ENCODE results near the gene EPSTI1. TPM values are rescaled to one million over a fixed set of nuclear protein-coding genes. Genes with fewer than 3 reads are reported as not detected.

Gene EPSTI1
- total RNA-seq, 1 donor from 2014 or later = 6.0 TPM

- H3K4me3 Mint-ChIP-seq (ENCODE audit: low read depth) = no peak overlapping the region
Measured at GRCh38 chr13:43003729-43004128, 11.7 kb upstream of the EPSTI1 start.

GRCh38 chr13:43003010-43003409 is 11.0 kb upstream of the EPSTI1 start:
- H3K27ac Mint-ChIP-seq = no peak overlapping the region
- H3K9me3 Mint-ChIP-seq (ENCODE audit: low read depth) = peaks cover 9% of the 10 kb centered on the region
- no peak for TF ChIP-seq CTCF (IDR thresholded peaks at IDR 0.05; ENCODE audit: unreplicated experiment)
- H3K27me3 Mint-ChIP-seq = no peaks in the 10 kb centered on the region
- no peaks in the 10 kb centered on the region for H3K36me3 Mint-ChIP-seq (ENCODE audit: insufficient read depth)
- H3K4me3 Mint-ChIP-seq (ENCODE audit: low read depth) = no peak overlapping the region
- no peak for DNase-seq (ENCODE audit: low spot score, unreplicated experiment)
- H3K4me1 Mint-ChIP-seq (ENCODE audit: low read depth) = peaks cover 13% of the 10 kb centered on the region

More at GRCh38 chr13:43003729-43004128, 11.7 kb upstream of the EPSTI1 start:
- H3K36me3 Mint-ChIP-seq (ENCODE audit: insufficient read depth) = no peaks in the 10 kb centered on the region
- no peak for DNase-seq (ENCODE audit: low spot score, unreplicated experiment)
- H3K27me3 Mint-ChIP-seq = no peaks in the 10 kb centered on the region
- TF ChIP-seq CTCF (IDR thresholded peaks at IDR 0.05; ENCODE audit: unreplicated experiment) = no peak
- peaks cover 9% of the 10 kb centered on the region for H3K9me3 Mint-ChIP-seq (ENCODE audit: low read depth)
- no peak overlapping the region for H3K27ac Mint-ChIP-seq
- peaks cover 15% of the 10 kb centered on the region for H3K4me1 Mint-ChIP-seq (ENCODE audit: low read depth)

- Mint-ChIP-seq H3K9me3 (ENCODE audit: low read depth) (peaks cover 9% of the 10 kb centered on the region), H3K27me3 (no peaks in the 10 kb centered on the region), H3K4me3 (ENCODE audit: low read depth) (no peak overlapping the region), H3K36me3 (ENCODE audit: insufficient read depth) (no peaks in the 10 kb centered on the region), H3K4me1 (ENCODE audit: low read depth) (peaks cover 10% of the 10 kb centered on the region), H3K27ac (no peak overlapping the region)
- no peak for TF ChIP-seq CTCF (IDR thresholded peaks at IDR 0.05; ENCODE audit: unreplicated experiment)
- no peak for DNase-seq (ENCODE audit: low spot score, unreplicated experiment)
Measured at GRCh38 chr13:43002021-43002420, 10.0 kb upstream of the EPSTI1 start.

- no peak for DNase-seq (ENCODE audit: low spot score, unreplicated experiment)
- TF ChIP-seq CTCF (IDR thresholded peaks at IDR 0.05; ENCODE audit: unreplicated experiment) = no peak
- H3K4me3 Mint-ChIP-seq (ENCODE audit: low read depth) = no peak overlapping the region
- no peak overlapping the region for H3K27ac Mint-ChIP-seq
- H3K27me3 Mint-ChIP-seq = no peaks in the 10 kb centered on the region
- no peaks in the 10 kb centered on the region for H3K36me3 Mint-ChIP-seq (ENCODE audit: insufficient read depth)
- H3K4me1 Mint-ChIP-seq (ENCODE audit: low read depth) = peaks cover 8% of the 10 kb centered on the region
- peaks cover 9% of the 10 kb centered on the region for H3K9me3 Mint-ChIP-seq (ENCODE audit: low read depth)
Measured at GRCh38 chr13:43000676-43001075, 8.6 kb upstream of the EPSTI1 start.

- H3K9me3 Mint-ChIP-seq (ENCODE audit: low read depth) = peaks cover 9% of the 10 kb centered on the region
- no peaks in the 10 kb centered on the region for H3K27me3 Mint-ChIP-seq
- TF ChIP-seq CTCF (IDR thresholded peaks at IDR 0.05; ENCODE audit: unreplicated experiment) = no peak
- H3K4me3 Mint-ChIP-seq (ENCODE audit: low read depth) = no peak overlapping the region
- H3K36me3 Mint-ChIP-seq (ENCODE audit: insufficient read depth) = no peaks in the 10 kb centered on the region
- no peak for DNase-seq (ENCODE audit: low spot score, unreplicated experiment)
- no peak overlapping the region for H3K27ac Mint-ChIP-seq
- H3K4me1 Mint-ChIP-seq (ENCODE audit: low read depth) = peaks cover 3% of the 10 kb centered on the region
Measured at GRCh38 chr13:42999491-42999890, 7.5 kb upstream of the EPSTI1 start.

All from progenitor cell of endocrine pancreas (in vitro differentiated cells).